Pancreas (tissue), 10 donors: ENCODE data around the gene FAM20A. TPM values are rescaled to one million over a fixed set of nuclear protein-coding genes. Genes with fewer than 3 reads are reported as not detected.
"Not testable (repeated sequence)": the region's sequence is repeated elsewhere in the genome, so short reads cannot be mapped to it uniquely, and the experiment has no call there.

Experiments
- ATAC-seq, 4 donors: fragments of 200-7000 bp; cut with Tn5 transposase; one replicate each; pipeline versions ENCODE4 v1.8.0 to v1.9.1; 2020; ENCODE audit warnings: mild to moderate bottlenecking in 4 of 4, moderate library complexity in 4 of 4
- DNase-seq, 6 donors: peaks; one replicate each; pipeline ENCODE4 v3.0.0-alpha.2; 2020
- FAIRE-seq: peaks from 2 replicates; lab custom pipeline; 2012; peaks lifted over from hg19 to GRCh38; lab: Jason Lieb, UNC
- H3K27ac ChIP-seq, 4 donors: fragments of 200-600 bp; sonication (generic); 1 replicate in 3 of 4; 2 replicates in 1 of 4; pipeline versions ENCODE4 v1.5.0 to v1.8.0; 2020
- H3K27me3 ChIP-seq, 4 donors: fragments of 200-600 bp; one replicate each; pipeline ENCODE4 v1.8.0; 2021
- H3K36me3 ChIP-seq, 3 donors: fragments of 200-600 bp; sonication (generic) in 1 of 3; one replicate each; pipeline versions ENCODE4 v1.5.0 to v1.8.0; 2020 to 2021
- H3K4me1 ChIP-seq, 3 donors: fragments of 200-600 bp; one replicate each; pipeline ENCODE4 v1.8.0; 2021
- H3K4me3 ChIP-seq, 4 donors: fragments of 200-600 bp; sonication (generic) in 2 of 4; one replicate each; pipeline versions ENCODE4 v1.5.0 to v1.8.0; 2020 to 2021
- H3K9me3 ChIP-seq, 4 donors: fragments of 200-600 bp; one replicate each; pipeline ENCODE4 v1.8.0; 2021
- CTCF ChIP-seq, 4 donors: fragments of 200-600 bp; sonication (generic) in 3 of 4; IDR thresholded peaks; one replicate each; pipeline versions ENCODE4 v1.5.0 to v1.8.0; 2021; ENCODE audit warnings: antibody characterized with exemption in 4 of 4
- WGBS, 2 donors: extraction: QIAGEN DNeasy Blood & Tissue Kit; methylation state at CpG; one replicate each; pipeline ENCODE4 v1.1.7; 2013; 5-methylcytosine and 5-hydroxymethylcytosine counted together
- intact Hi-C, 3 donors: fragments of 100-400 bp; cut with DNase I; formaldehyde crosslinking; loops; one replicate each; pipeline versions ENCODE4 v1.11.1 to v1.14.2; 2022
- polyA plus RNA-seq, 2 donors: library from polyadenylated mRNA; stranded (reverse); fragments of 200-250 nt; gene quantifications; one replicate each; pipeline ENCODE4 v1.2.3, GENCODE V29; 2013
- total RNA-seq, 6 donors: library from RNA; stranded (reverse); fragmentation: NEBNext Ultra II Directional in 4 of 6; extraction: Animal tissue kit (Norgen Biotek cat#: 25700) in 4 of 6; gene quantifications; one replicate each; pipeline versions ENCODE4 v1.2.1 to v1.2.4, GENCODE V29; 2021 to 2023
- donor health status: healthy with polysubstance abuse.
- donor health status: DM: no; HTN: no; CAD: no; lungs with moderate emphysema.
- donor health status: DM: no; HTN: no; CAD: no.
- donor health status: control.
- donor health status: control.
- donor health status: Bipolar disorder and iron deficiency.
- donor health status: DM: yes; HTN: yes; CAD: no.
- donor health status: DM: no; HTN: no; CAD: no.
- donor health status: DM: no; HTN: no; CAD: no.
- donor health status: DM: yes; HTN: yes; CAD: no.

The FAM20A gene
- total and polyA plus RNA-seq, 8 donors, result 0.46 to 9.0 (median 3.9) TPM

GRCh38 chr17:68518063-68518815 lies 82.9 kb downstream of the FAM20A start:
- Histone ChIP-seq H3K4me3 (no peak overlapping the region), H3K27me3 (no peaks in the 10 kb centered on the region), H3K4me1 (peaks cover 0 to 19% (median 8%) of the 10 kb centered on the region in 3 donors), H3K9me3 (no peaks in the 10 kb centered on the region), H3K27ac (no peak overlapping the region), H3K36me3 (peaks cover 0 to 10% (median 5%) of the 10 kb centered on the region in 3 donors)
- DNase-seq, result no peak
- WGBS, 2 donors, result 92 to 95% methylated on average over 9 of the region's 9 CpGs
- no peak for TF ChIP-seq CTCF (IDR thresholded peaks at IDR 0.05)
- FAIRE-seq, result no peak
- intact Hi-C loops, result no loop called here
- ATAC-seq, result no peak

GRCh38 chr17:68517605-68518004 lies 83.6 kb downstream of the FAM20A start:
- peaks cover 0 to 19% (median 8%) of the 10 kb centered on the region in 3 donors for H3K4me1 ChIP-seq
- intact Hi-C loops, H3K9me3 ChIP-seq, H3K4me3 ChIP-seq, DNase-seq, H3K27ac ChIP-seq, H3K36me3 ChIP-seq, FAIRE-seq, H3K27me3 ChIP-seq, ATAC-seq: not testable (repeated sequence)
- 91 to 94% methylated on average over 3 of the region's 3 CpGs for WGBS, 2 donors

GRCh38 chr17:68516732-68517131 lies 84.4 kb downstream of the FAM20A start:
- FAIRE-seq, result no peak
- Histone ChIP-seq H3K27me3 (no peaks in the 10 kb centered on the region), H3K27ac (no peak overlapping the region), H3K9me3 (no peaks in the 10 kb centered on the region), H3K4me1 (peaks cover 0 to 19% (median 8%) of the 10 kb centered on the region in 3 donors), H3K4me3 (no peak overlapping the region), H3K36me3 (peaks cover 0 to 9% (median 5%) of the 10 kb centered on the region in 3 donors)
- no peak for ATAC-seq
- DNase-seq, result no peak
- no peak for TF ChIP-seq CTCF (IDR thresholded peaks at IDR 0.05)
- 60 to 81% methylated on average over 1 of the region's 1 CpG for WGBS, 2 donors
- intact Hi-C loops, result no loop called here

GRCh38 chr17:68514831-68515635 lies 86.1 kb downstream of the FAM20A start:
- H3K4me3 ChIP-seq, result peak overlapping the region in 1 of 4 donors; percentile 13
- no peak for ATAC-seq

More at GRCh38 chr17:68514831-68515635, 86.1 kb downstream of the FAM20A start:
- Histone ChIP-seq H3K27me3 (no peaks in the 10 kb centered on the region), H3K27ac (peak overlapping the region in 1 of 4 donors; percentile 48), H3K36me3 (peaks cover 0 to 9% (median 5%) of the 10 kb centered on the region in 3 donors), H3K4me1 (peaks cover 0 to 26% (median 8%) of the 10 kb centered on the region in 3 donors), H3K9me3 (no peaks in the 10 kb centered on the region)
- no peak for DNase-seq
- 56 to 57% methylated on average over 15 of the region's 15 CpGs for WGBS, 2 donors
- no peak for FAIRE-seq
- intact Hi-C loops, result no loop called here
- TF ChIP-seq CTCF (IDR thresholded peaks at IDR 0.05), result no peak
